Measurements from ENCODE around the gene NPPB.
A peak's percentile ranks its signal among the peaks of the same experiment; 100 is the strongest.

The NPPB gene

GRCh38 chr1:11880911-11881748 lies 22.4 kb upstream of the NPPB start:
- no peak for DNase-seq (ENCODE audit: low read depth)

DNA sequence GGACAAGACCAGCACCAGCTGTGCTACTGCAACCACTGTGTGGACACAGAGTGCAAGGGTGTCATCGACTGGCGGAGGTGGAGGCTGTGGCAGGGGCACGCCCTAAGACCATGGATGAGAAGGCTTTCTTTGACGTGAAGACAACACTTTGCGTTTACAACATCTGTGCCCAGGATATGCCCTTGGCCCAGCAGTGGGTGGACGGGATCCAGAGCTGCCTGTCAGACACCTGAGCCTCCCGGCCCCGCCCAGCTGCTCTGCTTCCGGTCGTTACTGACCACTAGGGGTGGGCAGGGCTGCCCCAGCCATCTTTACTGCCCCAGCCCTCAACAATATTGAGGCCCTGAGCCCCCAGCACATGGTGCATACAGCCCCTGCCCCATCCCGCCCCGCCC lies 21.4 kb upstream of the NPPB start:
- no peak for DNase-seq (ENCODE audit: low read depth)

DNA sequence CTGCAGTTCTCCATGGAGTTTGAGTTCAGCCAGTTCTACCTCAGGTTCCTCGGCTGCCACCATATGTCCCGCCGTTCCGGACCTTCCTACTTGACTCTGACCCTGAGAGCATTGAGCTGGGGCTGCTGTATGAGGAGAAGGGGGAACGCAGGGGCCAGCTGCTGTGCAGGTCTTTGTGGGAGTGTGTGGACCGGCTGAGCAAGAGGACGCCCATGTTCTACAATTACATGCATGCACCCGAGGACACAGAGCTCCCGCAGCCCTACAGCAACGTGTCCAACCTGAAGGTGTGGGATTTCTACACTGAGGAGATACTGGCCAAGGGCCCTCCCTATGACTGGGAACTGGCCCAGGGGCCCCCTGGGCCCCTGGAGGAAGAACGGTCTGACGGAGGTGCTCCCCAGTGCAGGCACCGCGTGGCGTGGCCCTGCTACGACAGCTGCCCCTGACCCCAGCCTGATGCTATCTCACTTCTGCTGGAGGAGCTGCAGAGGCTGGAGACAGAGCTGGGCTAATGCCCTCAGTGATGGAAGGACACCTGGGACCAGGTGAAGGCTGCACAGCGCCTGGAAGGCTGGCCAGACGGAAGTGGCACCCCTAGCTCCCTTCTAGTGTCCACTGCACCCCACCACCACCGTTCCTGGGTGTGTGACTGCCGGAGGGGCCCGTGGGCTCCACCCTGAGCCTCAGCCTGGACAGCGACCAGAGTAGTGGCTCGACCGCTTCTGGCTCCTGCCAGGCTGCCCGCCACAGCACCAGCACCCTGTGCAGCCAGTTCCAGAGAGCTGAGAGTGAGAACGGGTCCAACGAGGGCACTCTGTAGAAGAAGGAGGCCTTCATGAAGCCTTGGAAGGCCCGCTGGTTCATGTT lies 20.8 kb upstream of the NPPB start:
- DNase-seq (ENCODE audit: low read depth): no peak

DNA sequence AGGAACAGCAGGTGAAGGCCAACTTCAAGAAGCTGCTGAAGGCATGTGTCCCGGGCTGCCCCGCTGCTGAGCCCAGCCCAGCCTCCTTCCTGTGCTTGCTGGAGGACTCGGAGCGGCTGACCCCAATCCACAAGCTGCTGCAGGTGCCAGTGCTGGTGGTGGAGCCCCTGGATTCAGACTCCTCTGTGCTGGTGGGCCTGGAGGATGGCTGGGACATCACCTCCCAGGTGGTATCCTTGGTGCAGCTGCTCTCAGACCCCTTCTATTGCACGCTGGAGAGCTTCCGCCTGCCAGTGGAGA lies 20.1 kb upstream of the NPPB start:
- no peak for DNase-seq (ENCODE audit: low read depth)

- DNase-seq (ENCODE audit: low read depth): no peak
Measured at GRCh38 chr1:11878081-11878890, 19.5 kb upstream of the NPPB start.

DNA sequence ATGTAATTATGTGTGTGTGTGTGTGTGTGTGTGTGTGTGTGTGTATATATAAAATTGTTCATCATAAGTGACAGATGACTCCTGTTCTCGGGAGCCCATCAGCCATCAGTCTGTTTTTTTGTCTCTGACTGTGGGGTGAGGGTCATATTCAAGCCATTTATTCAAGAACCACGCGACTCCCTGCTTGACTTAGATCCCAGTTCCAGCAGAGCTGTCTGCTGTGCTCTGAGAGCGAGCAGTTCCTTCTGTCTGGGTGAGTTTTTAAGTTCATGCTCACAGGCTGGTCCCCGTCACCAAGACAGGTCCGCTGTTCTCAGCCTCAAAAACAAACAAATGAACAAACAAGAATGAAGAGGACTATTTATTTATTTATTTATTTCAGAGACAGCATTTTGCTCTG lies 18.3 kb upstream of the NPPB start:
- DNase-seq (ENCODE audit: low read depth): no peak

GRCh38 chr1:11875094-11875493 lies 16.3 kb upstream of the NPPB start:
- DNase-seq (ENCODE audit: low read depth): no peak

- no peak for DNase-seq (ENCODE audit: low read depth)
Measured at GRCh38 chr1:11874624-11875023, 15.9 kb upstream of the NPPB start.

DNA sequence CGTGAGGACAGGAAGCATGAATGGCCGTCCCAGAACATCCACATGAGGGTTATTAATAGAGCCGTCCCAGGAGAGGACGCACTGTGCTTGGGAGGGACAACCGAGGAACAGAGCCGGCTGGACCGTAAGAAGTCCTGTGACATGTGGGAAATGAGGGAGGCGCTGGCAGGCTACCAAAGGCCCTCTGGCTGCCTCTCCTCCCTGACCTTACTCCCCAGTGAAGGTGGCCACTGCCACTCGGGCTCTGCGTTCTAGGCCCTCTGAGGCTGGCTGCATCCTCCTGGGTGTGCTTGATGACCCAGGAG lies 15.5 kb upstream of the NPPB start:
- DNase-seq (ENCODE audit: low read depth): no peak

GRCh38 chr1:11873395-11874257 lies 14.9 kb upstream of the NPPB start:
- DNase-seq (ENCODE audit: low read depth): no peak

GRCh38 chr1:11872545-11872944 lies 13.8 kb upstream of the NPPB start:
- DNase-seq (ENCODE audit: low read depth): no peak

- no peak for DNase-seq (ENCODE audit: low read depth)
Measured at GRCh38 chr1:11869650-11870207, 11.0 kb upstream of the NPPB start.

GRCh38 chr1:11869104-11869503 lies 10.4 kb upstream of the NPPB start:
- no peak for DNase-seq (ENCODE audit: low read depth)

GRCh38 chr1:11868331-11868980 lies 9.7 kb upstream of the NPPB start:
- DNase-seq (ENCODE audit: low read depth): no peak

DNA sequence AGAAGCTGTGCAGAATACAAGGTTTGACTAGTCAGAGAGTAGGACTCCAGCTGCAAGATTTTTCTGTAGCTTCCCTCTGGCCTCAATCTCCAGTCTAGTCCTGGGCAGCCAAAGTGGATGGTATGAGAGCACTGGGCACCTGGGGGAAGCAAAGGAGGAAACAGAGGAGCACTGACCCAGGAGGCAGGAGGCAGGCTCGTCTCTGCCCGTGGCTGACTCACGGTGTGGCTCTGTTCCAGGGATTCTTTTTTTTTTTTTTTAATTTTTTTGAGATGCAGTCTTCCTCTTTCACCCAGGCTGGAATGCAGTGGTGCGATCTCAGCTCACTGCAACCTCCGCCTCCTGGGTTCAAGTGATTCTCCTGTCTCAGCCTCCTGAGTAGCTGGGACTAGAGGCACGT lies 4.1 kb upstream of the NPPB start:
- no peak for DNase-seq (ENCODE audit: low read depth)

- no peak for DNase-seq (ENCODE audit: low read depth)
Measured at GRCh38 chr1:11860587-11860986, 1.8 kb upstream of the NPPB start.

- DNase-seq (ENCODE audit: low read depth): no peak
Measured at GRCh38 chr1:11860083-11860482, 1.3 kb upstream of the NPPB start.

DNA sequence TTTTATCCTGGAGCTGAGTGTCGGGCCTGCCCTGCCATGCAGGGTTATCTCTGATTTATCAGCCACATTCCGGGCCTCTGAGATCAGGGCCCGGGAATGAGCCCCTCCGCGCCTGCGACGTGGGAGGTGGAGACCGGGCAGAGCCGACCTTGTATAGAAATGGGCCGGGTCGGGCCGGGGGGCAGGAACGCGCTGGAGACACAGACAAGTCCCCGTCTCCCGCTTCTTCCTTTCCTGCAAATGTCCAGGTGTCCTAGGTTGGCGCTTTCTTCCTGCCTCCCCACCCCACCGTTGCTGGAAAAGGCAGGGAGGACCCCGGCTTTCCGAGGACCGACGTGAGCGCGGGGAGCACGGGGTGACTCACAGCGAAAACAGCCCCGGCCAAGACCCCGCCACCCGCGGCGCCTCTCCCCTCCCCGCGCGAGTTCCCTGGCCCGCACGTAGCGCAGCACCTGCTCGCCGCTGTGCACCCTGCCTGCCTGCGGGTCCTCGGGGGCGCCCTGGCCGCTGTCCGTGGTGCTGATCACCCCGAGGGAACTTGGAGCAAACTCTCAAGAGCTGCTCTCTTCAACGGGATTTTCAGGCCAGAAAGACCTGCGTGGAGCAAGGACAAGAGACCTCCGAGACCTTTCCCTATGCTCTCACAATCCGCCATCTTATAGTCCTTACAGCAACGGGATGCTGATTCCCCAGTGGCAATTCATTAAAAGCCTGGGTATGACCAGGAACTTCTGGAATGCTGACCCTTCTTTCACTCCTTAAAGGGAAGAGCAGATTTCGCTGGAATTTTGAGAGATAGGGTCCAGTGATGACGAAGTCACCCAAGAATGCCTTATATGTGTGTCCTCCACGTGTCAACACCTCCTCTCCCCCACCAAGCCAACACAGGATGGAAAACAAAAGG lies 475 bp upstream of the NPPB start:
- DNase-seq (ENCODE audit: low read depth): peak; percentile 32

DNA sequence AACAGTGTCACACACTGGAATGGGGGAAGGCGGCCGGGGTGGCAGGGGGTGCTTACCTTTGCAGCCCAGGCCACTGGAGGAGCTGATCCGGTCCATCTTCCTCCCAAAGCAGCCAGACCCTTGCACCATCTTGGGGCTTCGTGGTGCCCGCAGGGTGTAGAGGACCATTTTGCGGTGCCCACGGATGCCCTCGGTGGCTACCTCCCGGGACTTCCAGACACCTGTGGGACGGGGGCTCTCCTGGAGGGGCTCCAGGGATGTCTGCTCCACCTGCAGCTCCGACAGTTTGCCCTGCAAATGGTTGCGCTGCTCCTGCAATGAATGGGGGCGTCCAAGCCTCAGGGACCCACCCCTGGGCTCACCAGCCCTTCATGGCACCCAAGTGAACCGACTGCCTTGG lies 587 bp downstream of the NPPB start:
- no peak for DNase-seq (ENCODE audit: low read depth)
